MM.1S (cell line): ENCODE data around the gene UPK3BL2.
"Not testable (repeated sequence)": the region's sequence is repeated elsewhere in the genome, so short reads cannot be mapped to it uniquely, and the experiment has no call there.

Experiments used
- DNase-seq: peaks from one replicate; pipeline ENCODE4 v3.0.0-alpha.2; 2015
- H2AFZ ChIP-seq: fragments of 300-600 bp; sonication (generic); 2 replicates; pipeline ENCODE4 v1.6.0; 2016; ENCODE audit warnings: antibody characterized with exemption, low read length
- H3F3A ChIP-seq: fragments of 300-600 bp; sonication (generic); 2 replicates; pipeline ENCODE4 v1.6.1; 2016; ENCODE audit warnings: mild to moderate bottlenecking, antibody characterized with exemption, low read length, moderate library complexity, mixed read lengths; ENCODE audit not compliant: insufficient read depth
- H3K27ac ChIP-seq: fragments of 300-600 bp; sonication (generic); 2 replicates; pipeline ENCODE4 v1.5.1; 2016; ENCODE audit warnings: mild to moderate bottlenecking, low read length
- H3K27me3 ChIP-seq: fragments of 300-600 bp; sonication (generic); replicated peaks from 2 replicates; pipeline ENCODE4 v1.6.0; 2016; ENCODE audit warnings: low read length; ENCODE audit not compliant: insufficient read depth
- H3K36me3 ChIP-seq: fragments of 300-600 bp; sonication (generic); replicated peaks from 2 replicates; pipeline ENCODE4 v1.6.1; 2016; ENCODE audit warnings: mild to moderate bottlenecking, low read length, mixed read lengths; ENCODE audit not compliant: insufficient read depth
- H3K4me1 ChIP-seq: fragments of 300-600 bp; sonication (generic); 2 replicates; pipeline ENCODE4 v1.6.1; 2016; ENCODE audit warnings: low read length, mixed read lengths
- H3K4me2 ChIP-seq: fragments of 300-600 bp; sonication (generic); 2 replicates; pipeline ENCODE4 v1.6.0; 2016; ENCODE audit warnings: low read depth, low read length
- H3K4me3 ChIP-seq: fragments of 300-600 bp; sonication (generic); 2 replicates; pipeline ENCODE4 v1.5.1; 2016; ENCODE audit warnings: low read length, mixed read lengths
- H3K79me2 ChIP-seq: fragments of 300-600 bp; sonication (generic); 2 replicates; pipeline ENCODE4 v1.6.1; 2016; ENCODE audit warnings: mixed run types, low read length, mixed read lengths
- H3K9ac ChIP-seq: fragments of 300-600 bp; sonication (generic); 2 replicates; pipeline ENCODE4 v1.6.1; 2016; ENCODE audit warnings: low read length, mixed read lengths
- H3K9me2 ChIP-seq: fragments of 300-600 bp; sonication (generic); replicated peaks from 2 replicates; pipeline ENCODE4 v1.6.1; 2016; ENCODE audit warnings: mild to moderate bottlenecking, low read length, mixed read lengths; ENCODE audit not compliant: insufficient read depth
- H3K9me3 ChIP-seq: fragments of 300-600 bp; sonication (generic); replicated peaks from 2 replicates; pipeline ENCODE4 v1.6.1; 2016; ENCODE audit warnings: mild to moderate bottlenecking, low read length, mixed read lengths; ENCODE audit not compliant: insufficient read depth
- H4K20me1 ChIP-seq: fragments of 300-600 bp; sonication (generic); 2 replicates; pipeline ENCODE4 v1.6.1; 2016; ENCODE audit warnings: mild to moderate bottlenecking, low read length, moderate library complexity, mixed read lengths; ENCODE audit not compliant: insufficient read depth

UPK3BL2 gene

DNA sequence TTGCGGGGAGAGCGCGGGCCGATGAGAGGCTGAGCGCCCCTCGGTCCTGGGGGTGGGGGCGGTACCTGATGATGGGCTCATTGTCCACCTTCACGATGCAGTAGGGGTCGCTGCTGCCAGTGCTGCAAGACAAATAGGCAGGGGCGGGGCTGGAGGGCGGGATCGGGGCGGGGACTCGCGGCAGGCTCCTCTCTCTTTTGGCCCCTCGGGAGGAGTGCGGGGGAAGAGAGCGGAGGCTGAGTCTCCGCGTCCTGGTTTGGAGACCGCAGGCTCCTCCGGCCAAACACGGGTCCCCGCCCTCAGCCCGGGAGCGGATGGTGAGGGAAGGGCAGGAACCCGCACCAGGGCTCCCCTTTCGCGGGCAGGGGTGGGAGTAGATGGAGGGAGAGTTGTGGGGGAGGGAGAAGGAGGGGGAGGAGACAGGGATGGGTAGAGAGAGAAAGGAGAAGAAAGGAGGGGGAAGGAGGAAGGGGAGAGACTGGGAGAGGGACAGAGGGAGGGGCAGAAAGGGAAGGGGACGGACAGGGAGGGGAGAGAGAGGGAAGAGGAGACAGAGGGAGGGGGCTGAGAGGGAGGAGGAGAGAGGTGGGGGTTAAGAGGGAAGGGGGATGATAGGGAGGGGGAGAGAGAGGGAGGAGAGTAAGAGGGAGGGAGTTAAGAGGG, 31.5 kb downstream of the UPK3BL2 start:
- not testable (repeated sequence) for H3K4me1 ChIP-seq, H2AFZ ChIP-seq, H3K27ac ChIP-seq, DNase-seq, H3K36me3 ChIP-seq, H3K9me2 ChIP-seq, H3K4me3 ChIP-seq, H3K4me2 ChIP-seq, H3K9me3 ChIP-seq, H3F3A ChIP-seq, H3K79me2 ChIP-seq, H3K27me3 ChIP-seq, H3K9ac ChIP-seq, H4K20me1 ChIP-seq

DNA sequence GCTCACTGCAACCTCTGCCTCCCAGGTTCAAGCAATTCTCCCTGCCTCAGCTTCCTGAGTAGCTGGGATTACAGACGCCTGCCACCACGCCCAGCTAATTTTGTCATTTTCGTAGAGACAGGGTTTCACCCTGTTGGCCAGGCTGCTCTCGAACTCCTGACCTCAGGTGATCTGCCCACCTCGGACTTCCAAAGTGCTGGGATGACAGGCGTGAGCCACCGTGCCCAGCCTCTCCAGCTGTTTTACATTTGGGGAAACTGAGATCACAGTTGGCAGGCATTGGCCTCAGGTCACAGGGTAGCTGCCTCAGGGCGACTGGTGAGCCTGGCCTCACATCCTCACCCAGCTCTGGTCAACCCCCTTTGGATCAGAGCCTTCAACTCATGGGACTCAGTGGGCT, 32.9 kb downstream of the UPK3BL2 start:
- H3K4me1 ChIP-seq, H3K27me3 ChIP-seq, H3K9ac ChIP-seq, H2AFZ ChIP-seq, H3K9me3 ChIP-seq, H3F3A ChIP-seq, H3K36me3 ChIP-seq, H4K20me1 ChIP-seq, H3K79me2 ChIP-seq, DNase-seq, H3K4me2 ChIP-seq, H3K27ac ChIP-seq, H3K9me2 ChIP-seq, H3K4me3 ChIP-seq: not testable (repeated sequence)

- not testable (repeated sequence) for H3K9me3 ChIP-seq, H3K27ac ChIP-seq, H3F3A ChIP-seq, H3K4me1 ChIP-seq, DNase-seq, H3K4me3 ChIP-seq, H3K9me2 ChIP-seq, H3K9ac ChIP-seq, H4K20me1 ChIP-seq, H2AFZ ChIP-seq, H3K27me3 ChIP-seq, H3K4me2 ChIP-seq, H3K36me3 ChIP-seq, H3K79me2 ChIP-seq
Measured at GRCh38 chr7:102507410-102508088, 35.9 kb downstream of the UPK3BL2 start.

GRCh38 chr7:102505298-102506185, 38.0 kb downstream of the UPK3BL2 start:
- not testable (repeated sequence) for H3K4me2 ChIP-seq, H3K4me1 ChIP-seq, H2AFZ ChIP-seq, H3F3A ChIP-seq, H3K36me3 ChIP-seq, H3K4me3 ChIP-seq, H3K9ac ChIP-seq, H3K9me3 ChIP-seq, H3K27ac ChIP-seq, H4K20me1 ChIP-seq, DNase-seq, H3K9me2 ChIP-seq, H3K27me3 ChIP-seq, H3K79me2 ChIP-seq

DNA sequence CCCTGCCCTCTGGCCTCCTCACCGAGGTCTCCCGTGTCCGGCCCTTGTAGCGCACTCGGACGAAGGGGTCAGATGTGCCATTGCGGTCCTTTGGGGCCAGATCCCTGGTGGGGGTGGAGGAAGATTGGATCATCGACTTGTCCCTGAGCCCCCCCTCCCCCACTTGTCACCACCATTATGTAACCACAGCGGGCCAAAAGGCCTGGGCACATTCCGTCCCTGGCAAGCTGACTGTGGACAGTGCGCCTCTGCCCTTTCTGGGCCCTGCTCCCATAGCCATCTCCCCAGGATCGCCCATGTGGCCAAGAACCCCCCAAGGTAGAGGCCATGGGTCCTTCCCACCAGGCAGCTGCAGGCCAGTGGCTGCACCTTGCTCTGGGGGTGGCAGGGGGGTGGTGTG, 40.4 kb downstream of the UPK3BL2 start:
- H3K9me2 ChIP-seq, H3K9ac ChIP-seq, H2AFZ ChIP-seq, H3K27me3 ChIP-seq, H3K4me2 ChIP-seq, H3K36me3 ChIP-seq, H3K4me1 ChIP-seq, H3F3A ChIP-seq, DNase-seq, H3K27ac ChIP-seq, H3K9me3 ChIP-seq, H4K20me1 ChIP-seq, H3K79me2 ChIP-seq, H3K4me3 ChIP-seq: not testable (repeated sequence)

GRCh38 chr7:102498321-102498720, 45.2 kb downstream of the UPK3BL2 start:
- H3K4me3 ChIP-seq, H4K20me1 ChIP-seq, H3K27ac ChIP-seq, H3F3A ChIP-seq, H3K36me3 ChIP-seq, H3K9me2 ChIP-seq, H3K4me1 ChIP-seq, H3K4me2 ChIP-seq, H3K9me3 ChIP-seq, H3K9ac ChIP-seq, H2AFZ ChIP-seq, DNase-seq, H3K79me2 ChIP-seq, H3K27me3 ChIP-seq: not testable (repeated sequence)

- not testable (repeated sequence) for H3K79me2 ChIP-seq, DNase-seq, H3K36me3 ChIP-seq, H3K4me1 ChIP-seq, H3K4me3 ChIP-seq, H3K4me2 ChIP-seq, H2AFZ ChIP-seq, H3F3A ChIP-seq, H3K9me2 ChIP-seq, H3K27me3 ChIP-seq, H4K20me1 ChIP-seq, H3K9me3 ChIP-seq, H3K9ac ChIP-seq, H3K27ac ChIP-seq
Measured at GRCh38 chr7:102497308-102497707, 46.2 kb downstream of the UPK3BL2 start.
